ENCODE results near the gene CDYL2. TPM values are rescaled to one million over a fixed set of nuclear protein-coding genes. Genes with fewer than 3 reads are reported as not detected.

Gene CDYL2
- total RNA-seq, 1 experiment from 2014 or later: 7.1 TPM

DNA sequence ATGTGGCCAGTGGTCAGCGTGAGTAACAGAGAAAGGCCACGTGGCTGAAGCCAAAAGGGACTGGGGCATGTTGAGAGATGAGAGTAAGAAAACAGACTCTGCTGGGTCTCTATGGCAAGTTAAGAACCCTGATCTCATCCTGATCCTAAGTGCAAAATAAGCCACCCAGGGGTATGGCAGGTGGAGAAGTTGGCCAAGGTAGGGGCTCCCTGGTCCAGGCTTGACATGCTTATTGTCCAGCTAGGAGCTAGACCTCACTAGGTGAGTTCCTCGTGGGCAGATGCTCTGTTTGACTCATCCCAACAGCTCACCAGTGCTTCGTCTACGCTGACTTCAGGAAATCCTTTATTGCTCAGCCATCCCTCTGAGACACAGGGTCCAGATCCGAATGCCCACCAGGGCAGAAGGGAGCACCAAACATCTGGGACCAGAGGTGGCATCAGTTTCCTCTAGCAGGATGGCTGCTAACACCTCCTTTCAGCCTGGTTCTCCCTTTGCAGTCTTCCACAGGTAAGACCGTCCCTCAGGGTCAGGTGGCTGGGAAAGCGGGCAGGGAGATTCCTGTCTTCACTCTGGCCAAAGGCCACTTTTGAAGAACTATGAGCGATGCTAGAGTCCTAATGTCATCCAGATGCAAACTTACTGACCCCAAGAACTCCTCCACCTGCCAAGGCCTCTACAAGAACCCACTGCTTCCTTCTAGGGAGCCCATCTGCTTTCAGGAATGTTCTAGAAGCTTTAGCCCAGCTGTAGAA lies 99.5 kb downstream of the CDYL2 start:
- intact Hi-C loops (cut with micrococcal nuclease): no loop called here
- POLR2A ChIA-PET: no interaction called here
- H3K27me3 Mint-ChIP-seq (ENCODE audit: insufficient read depth, unreplicated experiment): no peaks in the 10 kb centered on the region
- H3K4me1 Mint-ChIP-seq (ENCODE audit: insufficient read depth, unreplicated experiment): peaks cover 6% of the 10 kb centered on the region
- H3K4me3 Mint-ChIP-seq (ENCODE audit: unreplicated experiment): no peak overlapping the region
- DNase-seq (ENCODE audit: unreplicated experiment): no peak
- TF ChIP-seq, protein P1, sequence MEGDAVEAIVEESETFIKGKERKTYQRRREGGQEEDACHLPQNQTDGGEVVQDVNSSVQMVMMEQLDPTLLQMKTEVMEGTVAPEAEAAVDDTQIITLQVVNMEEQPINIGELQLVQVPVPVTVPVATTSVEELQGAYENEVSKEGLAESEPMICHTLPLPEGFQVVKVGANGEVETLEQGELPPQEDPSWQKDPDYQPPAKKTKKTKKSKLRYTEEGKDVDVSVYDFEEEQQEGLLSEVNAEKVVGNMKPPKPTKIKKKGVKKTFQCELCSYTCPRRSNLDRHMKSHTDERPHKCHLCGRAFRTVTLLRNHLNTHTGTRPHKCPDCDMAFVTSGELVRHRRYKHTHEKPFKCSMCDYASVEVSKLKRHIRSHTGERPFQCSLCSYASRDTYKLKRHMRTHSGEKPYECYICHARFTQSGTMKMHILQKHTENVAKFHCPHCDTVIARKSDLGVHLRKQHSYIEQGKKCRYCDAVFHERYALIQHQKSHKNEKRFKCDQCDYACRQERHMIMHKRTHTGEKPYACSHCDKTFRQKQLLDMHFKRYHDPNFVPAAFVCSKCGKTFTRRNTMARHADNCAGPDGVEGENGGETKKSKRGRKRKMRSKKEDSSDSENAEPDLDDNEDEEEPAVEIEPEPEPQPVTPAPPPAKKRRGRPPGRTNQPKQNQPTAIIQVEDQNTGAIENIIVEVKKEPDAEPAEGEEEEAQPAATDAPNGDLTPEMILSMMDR (IDR thresholded peaks at IDR 0.05; ENCODE audit: unreplicated experiment): no peak
- H3K36me3 Mint-ChIP-seq (ENCODE audit: insufficient read depth, unreplicated experiment): peaks cover 7% of the 10 kb centered on the region
- CTCF ChIA-PET: no interaction called here
- no TSS peak for BruUV-seq (replicated peaks)
- H3K27ac Mint-ChIP-seq (ENCODE audit: low read depth, unreplicated experiment): no peak overlapping the region
- H3K9me3 Mint-ChIP-seq (ENCODE audit: unreplicated experiment): peaks cover 9% of the 10 kb centered on the region

DNA sequence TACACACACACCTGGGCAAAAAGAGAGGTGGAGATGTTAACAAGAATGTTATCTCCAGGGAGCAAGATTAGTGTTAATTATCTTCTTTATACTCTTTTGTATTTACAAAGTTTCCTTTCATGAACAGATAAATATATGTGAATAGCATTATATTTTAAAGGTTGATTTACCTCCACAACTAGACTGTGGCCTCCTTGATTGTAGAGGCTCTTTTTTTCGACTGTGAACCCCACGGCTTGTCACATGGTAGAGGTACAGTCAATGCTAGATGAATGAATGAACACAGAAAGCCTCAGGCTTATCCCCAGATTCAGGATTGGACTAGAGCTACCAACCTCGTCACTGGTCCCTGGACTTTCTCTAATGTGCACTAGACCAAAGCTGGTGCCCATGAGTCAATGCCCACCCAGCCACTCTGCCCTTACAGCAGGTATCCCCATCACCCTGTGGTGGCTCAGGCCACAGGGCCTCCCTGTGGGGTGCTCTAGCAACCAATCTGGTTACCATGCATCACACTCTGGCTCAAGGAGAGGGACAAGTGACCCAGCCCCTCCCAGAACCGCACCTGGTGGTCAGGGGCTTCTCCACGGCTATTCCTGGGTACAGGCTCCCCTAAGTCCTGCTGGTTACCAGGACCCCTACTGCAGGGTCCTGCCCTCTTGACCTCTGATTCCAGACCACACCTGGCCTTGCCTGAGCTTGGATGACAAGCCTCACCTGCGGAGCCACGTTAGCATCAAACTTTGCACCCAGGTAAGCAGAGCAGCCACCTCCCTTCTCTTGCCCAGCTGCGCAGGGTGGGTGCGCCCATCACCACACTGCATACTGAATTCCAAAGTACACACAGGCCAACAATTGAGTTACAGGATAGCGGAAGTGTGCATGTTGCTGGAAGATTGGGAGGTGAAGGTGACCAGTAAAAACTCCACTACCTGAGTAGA lies 101.0 kb downstream of the CDYL2 start:
- Mint-ChIP-seq H3K4me3 (ENCODE audit: unreplicated experiment) (no peak overlapping the region), H3K36me3 (ENCODE audit: insufficient read depth, unreplicated experiment) (peaks cover 7% of the 10 kb centered on the region), H3K9me3 (ENCODE audit: unreplicated experiment) (peaks cover 9% of the 10 kb centered on the region), H3K27ac (ENCODE audit: low read depth, unreplicated experiment) (no peak overlapping the region), H3K4me1 (ENCODE audit: insufficient read depth, unreplicated experiment) (peaks cover 6% of the 10 kb centered on the region), H3K27me3 (ENCODE audit: insufficient read depth, unreplicated experiment) (no peaks in the 10 kb centered on the region)
- BruUV-seq (replicated peaks): no TSS peak
- TF ChIP-seq, protein P1 (IDR thresholded peaks at IDR 0.05; ENCODE audit: unreplicated experiment): no peak
- DNase-seq (ENCODE audit: unreplicated experiment): no peak
- intact Hi-C loops (cut with micrococcal nuclease): no loop called here
- ChIA-PET CTCF (interaction anchor here (1.1 kb wide), 1 partner anchor 300 kb away, joined by 4 read pairs; no protein-coding TSS in a partner anchor), POLR2A (interaction anchor here (0.6 kb wide), 1 partner anchor 935 kb away, joined by 3 read pairs; no protein-coding TSS in a partner anchor)

DNA sequence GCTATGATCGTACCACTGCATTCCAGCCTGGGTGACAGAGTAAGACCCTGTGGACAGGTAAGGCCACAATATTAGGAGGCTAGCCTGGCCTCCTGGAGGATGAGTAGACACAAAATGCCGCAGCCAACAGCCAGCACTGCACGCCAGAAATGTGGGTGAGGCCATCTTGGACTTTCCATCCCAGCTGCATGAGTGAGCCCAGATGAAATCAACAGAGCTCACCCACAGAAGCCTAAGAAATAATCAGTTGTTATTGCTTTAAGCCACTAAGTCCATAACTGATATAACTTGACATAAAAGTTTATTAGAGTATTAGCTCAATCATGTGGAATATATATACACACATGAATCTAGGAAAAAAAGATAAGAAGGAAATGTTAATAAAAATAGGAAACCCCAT lies 101.7 kb downstream of the CDYL2 start:
- Mint-ChIP-seq H3K36me3 (ENCODE audit: insufficient read depth, unreplicated experiment) (peaks cover 7% of the 10 kb centered on the region), H3K27ac (ENCODE audit: low read depth, unreplicated experiment) (no peak overlapping the region), H3K4me3 (ENCODE audit: unreplicated experiment) (no peak overlapping the region), H3K27me3 (ENCODE audit: insufficient read depth, unreplicated experiment) (no peaks in the 10 kb centered on the region), H3K9me3 (ENCODE audit: unreplicated experiment) (peaks cover 9% of the 10 kb centered on the region), H3K4me1 (ENCODE audit: insufficient read depth, unreplicated experiment) (peaks cover 6% of the 10 kb centered on the region)
- CTCF ChIA-PET: interaction anchor here (1.1 kb wide), 1 partner anchor 301 kb away, joined by 4 read pairs; no protein-coding TSS in a partner anchor
- DNase-seq (ENCODE audit: unreplicated experiment): no peak
- intact Hi-C loops (cut with micrococcal nuclease): no loop called here
- no TSS peak for BruUV-seq (replicated peaks)
- POLR2A ChIA-PET: no interaction called here
- TF ChIP-seq, protein P1 (IDR thresholded peaks at IDR 0.05; ENCODE audit: unreplicated experiment): no peak

DNA sequence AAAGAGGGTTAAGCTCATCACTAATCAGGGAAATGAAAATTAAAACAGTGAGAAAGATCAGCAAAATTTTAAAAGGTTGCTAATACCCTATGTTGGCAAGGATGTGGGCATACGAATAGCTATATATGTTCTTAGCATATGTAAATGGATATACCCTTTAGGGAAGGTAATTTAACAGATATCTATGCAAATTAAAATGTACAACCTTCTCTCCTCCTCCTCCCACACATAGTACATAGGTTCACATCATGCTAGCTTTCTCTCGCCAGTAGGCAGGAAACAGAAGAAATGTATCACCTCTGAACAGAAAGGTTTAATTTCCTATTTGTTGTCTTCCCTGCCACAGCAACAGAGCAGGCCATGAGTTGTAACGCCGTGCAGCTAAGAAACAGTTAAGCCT lies 103.8 kb downstream of the CDYL2 start:
- TF ChIP-seq, protein P1 (IDR thresholded peaks at IDR 0.05; ENCODE audit: unreplicated experiment): no peak
- no peak overlapping the region for H3K4me3 Mint-ChIP-seq (ENCODE audit: unreplicated experiment)
- no TSS peak for BruUV-seq (replicated peaks)
- H3K4me1 Mint-ChIP-seq (ENCODE audit: insufficient read depth, unreplicated experiment): peaks cover 6% of the 10 kb centered on the region
- H3K9me3 Mint-ChIP-seq (ENCODE audit: unreplicated experiment): peaks cover 9% of the 10 kb centered on the region
- H3K27ac Mint-ChIP-seq (ENCODE audit: low read depth, unreplicated experiment): no peak overlapping the region
- ChIA-PET POLR2A (no interaction called here), CTCF (no interaction called here)
- no peak for DNase-seq (ENCODE audit: unreplicated experiment)
- H3K27me3 Mint-ChIP-seq (ENCODE audit: insufficient read depth, unreplicated experiment): no peaks in the 10 kb centered on the region
- intact Hi-C loops (cut with micrococcal nuclease): no loop called here
- peaks cover 7% of the 10 kb centered on the region for H3K36me3 Mint-ChIP-seq (ENCODE audit: insufficient read depth, unreplicated experiment)

All from MCF 10A (cell line).